Muscle of leg (tissue), 11 donors: Measurements from ENCODE around the gene TEDC1. TPM values are rescaled to one million over a fixed set of nuclear protein-coding genes. Genes with fewer than 3 reads are reported as not detected.
A peak's percentile ranks its signal among the peaks of the same experiment; 100 is the strongest.

ENCODE experiments used
- DNase-seq: peaks from one replicate; pipeline ENCODE4 v3.0.0; 2013
- H3K27ac ChIP-seq: one replicate; pipeline ENCODE4 v1.5.1; 2013; ENCODE audit warnings: mild to moderate bottlenecking, low read length, control low read depth
- H3K27me3 ChIP-seq: one replicate; pipeline ENCODE4 v1.6.1; 2013; ENCODE audit warnings: low read length; ENCODE audit not compliant: control insufficient read depth, insufficient read depth
- H3K36me3 ChIP-seq: one replicate; pipeline ENCODE4 v1.6.1; 2013; ENCODE audit warnings: low read length; ENCODE audit not compliant: control insufficient read depth, insufficient read depth
- H3K4me1 ChIP-seq: one replicate; pipeline ENCODE4 v1.6.1; 2013; ENCODE audit warnings: low read length; ENCODE audit not compliant: control insufficient read depth, insufficient read depth
- H3K4me3 ChIP-seq: one replicate; pipeline ENCODE4 v1.5.1; 2013; ENCODE audit warnings: low read length, control low read depth
- H3K9me3 ChIP-seq: replicated peaks from 2 replicates; pipeline ENCODE4 v1.6.1; 2013; ENCODE audit warnings: low read depth, low read length; ENCODE audit not compliant: control insufficient read depth
- WGBS: methylation state at CpG from one replicate; pipeline ENCODE4 v1.1.5; 2013; ENCODE audit warnings: missing lambda C conversion rate; ENCODE audit not compliant: insufficient coverage; 5-methylcytosine and 5-hydroxymethylcytosine counted together
- polyA plus RNA-seq, 8 donors: library from polyadenylated mRNA; unstranded; fragments of 120-200 nt; gene quantifications; one replicate each; pipeline versions ENCODE4 v1.2.1 to v1.2.3, GENCODE V29; 2013; ENCODE audit warnings: inconsistent platforms in 1 of 8, low replicate concordance in 1 of 8; ENCODE audit not compliant: insufficient read length in 8 of 8, insufficient read depth in 1 of 8
- total RNA-seq: library from RNA; stranded (reverse); fragments of 120-200 nt; gene quantifications from one replicate; pipeline ENCODE4 v1.2.4, GENCODE V29; 2013

Gene TEDC1
- total and polyA plus RNA-seq, 9 donors, result 5.6 to 9.3 (median 7.4) TPM

- H3K4me3 ChIP-seq, result no peak overlapping the region
- H3K27ac ChIP-seq, result no peak overlapping the region
- no peak for DNase-seq
- peaks cover 25% of the 10 kb centered on the region for H3K27me3 ChIP-seq
- peaks cover 18% of the 10 kb centered on the region for H3K4me1 ChIP-seq
- 72% methylated on average over 19 of the region's 19 CpGs for WGBS
- H3K9me3 ChIP-seq, result no peaks in the 10 kb centered on the region
- H3K36me3 ChIP-seq, result no peaks in the 10 kb centered on the region
These were observed 41.0 kb downstream of the TEDC1 start for GRCh38 chr14:105531894-105532623.

- H3K4me1 ChIP-seq, result peaks cover 14% of the 10 kb centered on the region
- DNase-seq, result no peak
- peaks cover 20% of the 10 kb centered on the region for H3K27me3 ChIP-seq
- no peak overlapping the region for H3K27ac ChIP-seq
- 45% methylated on average over 4 of the region's 10 CpGs for WGBS
- no peak overlapping the region for H3K4me3 ChIP-seq
- H3K36me3 ChIP-seq, result no peaks in the 10 kb centered on the region
- H3K9me3 ChIP-seq, result no peaks in the 10 kb centered on the region
These were observed 41.7 kb downstream of the TEDC1 start for GRCh38 chr14:105532735-105533141.

GRCh38 chr14:105533391-105533790, 42.3 kb downstream of the TEDC1 start:
- H3K9me3 ChIP-seq, result no peaks in the 10 kb centered on the region
- no peaks in the 10 kb centered on the region for H3K36me3 ChIP-seq
- WGBS, result 79% methylated on average over 9 of the region's 9 CpGs
- no peak overlapping the region for H3K4me3 ChIP-seq
- H3K4me1 ChIP-seq, result peaks cover 13% of the 10 kb centered on the region
- no peak for DNase-seq
- H3K27me3 ChIP-seq, result peaks cover 17% of the 10 kb centered on the region
- no peak overlapping the region for H3K27ac ChIP-seq

GRCh38 chr14:105533811-105534498, 42.9 kb downstream of the TEDC1 start:
- peaks cover 13% of the 10 kb centered on the region for H3K4me1 ChIP-seq
- H3K27me3 ChIP-seq, result peaks cover 15% of the 10 kb centered on the region
- no peak for DNase-seq
- H3K36me3 ChIP-seq, result no peaks in the 10 kb centered on the region
- no peak overlapping the region for H3K4me3 ChIP-seq
- no peak overlapping the region for H3K27ac ChIP-seq
- H3K9me3 ChIP-seq, result no peaks in the 10 kb centered on the region
- 55% methylated on average over 17 of the region's 21 CpGs for WGBS

- Histone ChIP-seq H3K36me3 (no peaks in the 10 kb centered on the region), H3K27me3 (peaks cover 10% of the 10 kb centered on the region), H3K9me3 (no peaks in the 10 kb centered on the region), H3K4me1 (peaks cover 8% of the 10 kb centered on the region), H3K4me3 (no peak overlapping the region), H3K27ac (no peak overlapping the region)
- no peak for DNase-seq
- WGBS, result 60% methylated on average over 11 of the region's 13 CpGs
These were observed 43.5 kb downstream of the TEDC1 start for GRCh38 chr14:105534586-105534985.

DNA sequence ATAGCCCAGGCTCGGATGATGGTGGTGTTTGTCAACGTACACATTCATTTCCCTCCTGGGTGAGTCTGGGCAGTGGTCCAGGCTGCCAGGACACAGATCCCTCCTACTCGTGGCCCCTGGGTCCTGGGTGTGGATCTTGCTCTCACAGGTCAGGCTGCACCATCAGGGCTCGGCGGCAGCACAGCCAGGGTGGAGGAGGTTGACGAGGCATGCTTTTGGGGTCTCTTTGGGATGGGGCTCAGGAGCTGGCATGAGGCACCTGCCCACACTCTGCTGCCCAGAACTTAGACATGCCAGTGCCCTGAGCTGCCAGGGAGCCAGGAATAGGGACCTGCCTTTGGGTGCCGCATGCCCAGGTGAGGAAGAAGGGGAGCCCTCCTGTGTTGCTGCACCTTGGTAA, 45.0 kb downstream of the TEDC1 start:
- Histone ChIP-seq H3K27ac (no peak overlapping the region), H3K27me3 (peaks cover 4% of the 10 kb centered on the region), H3K9me3 (no peaks in the 10 kb centered on the region), H3K4me3 (no peak overlapping the region), H3K4me1 (peaks cover 3% of the 10 kb centered on the region), H3K36me3 (no peaks in the 10 kb centered on the region)
- no peak for DNase-seq
- 75% methylated on average over 7 of the region's 7 CpGs for WGBS

DNA sequence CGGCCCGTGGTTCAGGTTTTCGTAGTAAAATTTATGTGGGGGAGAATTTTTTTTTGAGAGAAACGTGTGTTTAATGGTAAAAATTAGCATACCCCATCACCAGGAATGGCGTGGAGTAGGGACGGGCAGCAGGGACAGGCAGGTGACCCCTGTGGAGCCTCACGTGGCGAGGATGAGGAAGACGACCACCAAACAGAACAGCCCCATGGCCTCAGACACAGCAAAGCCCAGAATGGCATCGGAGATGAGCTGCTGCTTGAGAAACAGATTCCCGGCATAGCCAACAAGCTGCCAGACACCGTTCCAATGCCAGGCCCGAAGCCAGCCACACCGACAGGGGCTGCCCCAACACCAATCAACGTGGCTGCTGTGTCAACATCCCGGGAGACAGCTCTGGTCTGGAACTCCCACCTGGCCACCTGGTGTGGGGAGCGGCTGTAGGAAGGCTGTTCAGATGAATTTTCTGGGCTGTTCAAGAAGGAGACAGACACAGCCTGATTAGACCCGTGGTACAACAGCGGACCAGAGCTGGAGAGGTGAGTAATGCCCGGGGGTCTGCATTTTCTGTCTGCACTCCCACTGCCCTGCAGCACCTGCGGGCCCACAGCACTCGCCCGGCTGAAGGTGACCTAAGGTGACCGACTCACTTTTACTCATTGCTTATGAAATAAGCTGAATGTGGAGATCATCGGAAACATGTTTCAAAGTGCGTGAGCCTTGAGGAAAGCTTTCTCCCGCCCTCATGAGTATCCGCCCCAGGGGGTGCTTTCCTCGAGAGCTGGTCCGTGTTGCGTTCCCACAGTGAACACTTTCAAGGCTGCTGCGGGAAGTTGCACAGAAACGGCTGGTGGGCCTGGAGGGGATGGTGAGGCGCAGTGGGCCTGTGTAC, 45.9 kb downstream of the TEDC1 start:
- peaks cover 4% of the 10 kb centered on the region for H3K27me3 ChIP-seq
- 81% methylated on average over 23 of the region's 34 CpGs for WGBS
- no peak for DNase-seq

DNA sequence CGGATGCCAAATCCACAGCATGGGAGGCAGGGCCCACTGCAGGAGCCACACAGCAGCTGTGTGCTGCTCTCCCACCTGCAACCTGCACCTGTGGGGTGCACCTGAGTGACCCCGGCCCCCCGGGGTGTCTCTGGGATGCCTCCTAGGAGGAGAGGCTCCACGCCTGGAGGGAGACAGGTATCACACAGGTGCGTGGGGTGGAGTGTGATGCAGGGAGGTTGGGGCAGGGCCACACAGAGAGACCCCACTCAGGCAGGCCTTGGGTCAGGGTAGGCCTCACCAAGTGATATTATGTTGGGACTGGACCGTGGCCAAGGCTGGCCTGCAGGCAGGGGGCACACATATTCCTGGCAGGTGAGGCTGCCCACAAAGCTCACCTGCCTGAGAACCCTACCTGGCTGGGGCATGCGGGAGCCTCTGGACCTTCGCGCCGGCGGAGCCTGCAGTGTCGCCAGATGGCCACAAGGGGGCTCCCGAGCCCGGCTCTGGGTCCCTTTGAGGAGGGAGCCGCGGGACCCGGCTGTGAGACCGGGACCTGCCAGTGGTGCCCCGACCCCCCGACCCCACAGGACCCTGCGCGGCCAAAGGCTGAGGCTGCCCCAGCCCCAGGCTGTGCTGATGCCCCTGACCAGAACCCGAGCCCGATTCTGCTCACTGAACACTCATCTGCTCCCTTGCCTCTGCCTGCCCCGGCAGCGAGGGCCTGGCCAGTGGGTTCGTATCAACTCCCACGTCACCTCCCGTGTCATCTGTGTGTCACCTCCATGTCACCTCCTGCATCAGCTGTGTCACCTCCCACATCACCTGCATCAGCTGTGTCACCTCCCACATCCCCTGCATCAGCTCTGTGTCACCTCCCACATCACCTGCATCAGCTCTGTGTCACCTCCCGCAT, 46.8 kb downstream of the TEDC1 start:
- peak; percentile 33 for DNase-seq
- Histone ChIP-seq H3K4me3 (no peak overlapping the region), H3K27me3 (peaks cover 4% of the 10 kb centered on the region), H3K27ac (no peak overlapping the region), H3K4me1 (peaks cover 3% of the 10 kb centered on the region), H3K9me3 (no peaks in the 10 kb centered on the region), H3K36me3 (no peaks in the 10 kb centered on the region)
- WGBS, result 25% methylated on average over 30 of the region's 30 CpGs

More for the DNA sequence above, 45.9 kb downstream of the TEDC1 start:
- Histone ChIP-seq H3K4me1 (peaks cover 3% of the 10 kb centered on the region), H3K27ac (no peak overlapping the region), H3K4me3 (no peak overlapping the region), H3K9me3 (no peaks in the 10 kb centered on the region), H3K36me3 (no peaks in the 10 kb centered on the region)

- H3K27me3 ChIP-seq, result peaks cover 2% of the 10 kb centered on the region
These were observed 47.5 kb downstream of the TEDC1 start for GRCh38 chr14:105538481-105539049.

More at GRCh38 chr14:105538481-105539049, 47.5 kb downstream of the TEDC1 start:
- H3K9me3 ChIP-seq, result no peaks in the 10 kb centered on the region
- peaks cover 3% of the 10 kb centered on the region for H3K4me1 ChIP-seq
- H3K4me3 ChIP-seq, result no peak overlapping the region
- WGBS, result 84% methylated on average over 19 of the region's 23 CpGs
- DNase-seq, result no peak
- H3K27ac ChIP-seq, result no peak overlapping the region
- H3K36me3 ChIP-seq, result no peaks in the 10 kb centered on the region
